PFSK-1 (cell line): ENCODE data around the gene NCAPD3. TPM values are rescaled to one million over a fixed set of nuclear protein-coding genes. Genes with fewer than 3 reads are reported as not detected.
A peak's percentile ranks its signal among the peaks of the same experiment; 100 is the strongest.

Experiments
- FOXP2 ChIP-seq: optimal IDR thresholded peaks from 2 replicates; pipeline ENCODE3; 2011; ENCODE audit warnings: borderline replicate concordance, control low read depth, inconsistent platforms; ENCODE audit not compliant: insufficient read depth; ENCODE audit errors: extremely low read length, extremely low read depth
- POLR2AphosphoS5 ChIP-seq: IDR thresholded peaks from 2 replicates; pipeline ENCODE4 v1.6.1; 2012; ENCODE audit warnings: low read depth, mild to moderate bottlenecking, control low read depth, low read length, moderate library complexity
- REST ChIP-seq, 2 experiments: IDR thresholded peaks; 2 replicates each; pipeline versions ENCODE4 v1.6.1 to v1.8.0; 2011 to 2012; ENCODE audit warnings: low read depth in 2 of 2, low read length in 2 of 2, control low read depth in 1 of 2, inconsistent platforms in 1 of 2, mild to moderate bottlenecking in 1 of 2, moderate library complexity in 1 of 2; ENCODE audit not compliant: insufficient read depth in 1 of 2
- SIN3A ChIP-seq: IDR thresholded peaks from 2 replicates; pipeline ENCODE4 v1.6.1; 2012; ENCODE audit warnings: mild to moderate bottlenecking, low read length, moderate library complexity, borderline replicate concordance; ENCODE audit not compliant: insufficient read depth
- TAF1 ChIP-seq: IDR thresholded peaks from 2 replicates; pipeline ENCODE4 v1.6.1; 2012; ENCODE audit warnings: low read length, control low read depth, borderline replicate concordance; ENCODE audit not compliant: insufficient read depth
- polyA plus RNA-seq: library from polyadenylated mRNA; unstranded; fragments of >200 nt; gene quantifications from one replicate; pipeline ENCODE4 v1.2.1, GENCODE V29; 2012; ENCODE audit warnings: low read depth, missing spikeins; ENCODE audit not compliant: insufficient read length

The NCAPD3 gene
- polyA plus RNA-seq = 32.4 TPM

GRCh38 chr11:134223836-134224709 lies at the start of gene NCAPD3, which contains the start of gene VPS26B:
TSS of gene NCAPD3 (minus strand) at chr11:134223967. CDS start at chr11:134223926, 41 bp downstream.
TSS of gene VPS26B (plus strand) at chr11:134224671. CDS start at chr11:134225123, 452 bp downstream.
- TF ChIP-seq REST (IDR thresholded peaks at IDR 0.05; ENCODE audit: insufficient read depth in 1 of 2, low read depth in 2 of 2, low read length in 2 of 2) (no peak), TAF1 (peak; percentile 87; the same call in 1 of the 2 replicates), SIN3A (0 out of 2 replicates have a peak, but pooled peaks have one; percentile 73), POLR2AphosphoS5 (peak; percentile 91), FOXP2 (peak; percentile 88)

- no peak for TF ChIP-seq SIN3A
- TF ChIP-seq TAF1 = no peak
- TF ChIP-seq REST (IDR thresholded peaks at IDR 0.05; ENCODE audit: insufficient read depth in 1 of 2, low read depth in 2 of 2, low read length in 2 of 2) = no peak
- no peak for TF ChIP-seq FOXP2
- TF ChIP-seq POLR2AphosphoS5 = no peak
Measured at GRCh38 chr11:134273317-134273712, 49.5 kb upstream of the NCAPD3 start.

- TF ChIP-seq FOXP2 (no peak), POLR2AphosphoS5 (no peak), REST (IDR thresholded peaks at IDR 0.05; ENCODE audit: insufficient read depth in 1 of 2, low read depth in 2 of 2, low read length in 2 of 2) (no peak), SIN3A (no peak), TAF1 (no peak)
Measured at GRCh38 chr11:134272381-134273316, 48.9 kb upstream of the NCAPD3 start.

GRCh38 chr11:134271978-134272377 lies 48.2 kb upstream of the NCAPD3 start:
- no peak for TF ChIP-seq FOXP2
- no peak for TF ChIP-seq TAF1
- TF ChIP-seq REST (IDR thresholded peaks at IDR 0.05; ENCODE audit: insufficient read depth in 1 of 2, low read depth in 2 of 2, low read length in 2 of 2) = no peak
- TF ChIP-seq SIN3A = no peak
- no peak for TF ChIP-seq POLR2AphosphoS5
